IMR-90 (cell line): ENCODE measurements around the gene FMN2. TPM values are rescaled to one million over a fixed set of nuclear protein-coding genes. Genes with fewer than 3 reads are reported as not detected.

Source experiments
- ATAC-seq: fragments of 200-7000 bp; cut with Tn5 transposase; 2 replicates; pipeline ENCODE4 v1.9.1; 2020; ENCODE audit warnings: low read depth, mild to moderate bottlenecking, moderate library complexity
- BruUV-seq: library from RNA; stranded (reverse); fragments of 400-500 nt; replicated peaks from 2 replicates; lab custom pipeline; 2021; lab: Mats Ljungman, UMichigan
- CTCF ChIA-PET: fragments of 300-600 bp; formaldehyde crosslinking; extraction: SDS; loops from one replicate; lab custom pipeline; 2021; ENCODE audit warnings: antibody characterized with exemption; lab: Yijun Ruan, JAX
- POLR2A ChIA-PET: fragments of 300-600 bp; sonication (Branson Sonifier 250); formaldehyde crosslinking; loops from one replicate; lab custom pipeline; 2022; ENCODE audit warnings: antibody characterized with exemption; ENCODE audit not compliant: unreplicated experiment; lab: Charles Lee
- DNase-seq: peaks from one replicate; pipeline ENCODE4 v3.0.0; 2013
- H2AFZ ChIP-seq: replicated peaks from 2 replicates; pipeline ENCODE3; 2013; ENCODE audit warnings: low read length, mild to moderate bottlenecking; ENCODE audit not compliant: poor library complexity
- H2AK5ac ChIP-seq: 2 replicates; pipeline ENCODE4 v1.6.1; 2013; ENCODE audit warnings: low read depth, low read length, inconsistent platforms
- H2AK9ac ChIP-seq: replicated peaks from 2 replicates; pipeline ENCODE3; 2013; ENCODE audit warnings: mild to moderate bottlenecking, low read depth, low read length, moderate library complexity; ENCODE audit not compliant: poor library complexity
- H2BK120ac ChIP-seq: 2 replicates; pipeline ENCODE4 v1.6.1; 2013; ENCODE audit warnings: low read depth, low read length, inconsistent platforms
- H2BK15ac ChIP-seq: 3 replicates; pipeline ENCODE4 v1.6.1; 2013; ENCODE audit warnings: low read depth, low read length, inconsistent platforms
- H2BK20ac ChIP-seq: 2 replicates; pipeline ENCODE4 v1.6.1; 2013; ENCODE audit warnings: low read depth, mild to moderate bottlenecking, inconsistent platforms, low read length, moderate library complexity
- H2BK5ac ChIP-seq: 2 replicates; pipeline ENCODE4 v1.6.1; 2013; ENCODE audit warnings: mild to moderate bottlenecking, low read depth, low read length, inconsistent platforms; ENCODE audit not compliant: poor library complexity, severe bottlenecking
- H3K14ac ChIP-seq: replicated peaks from 2 replicates; pipeline ENCODE4 v1.6.1; 2013; ENCODE audit warnings: low read depth, low read length, inconsistent platforms
- H3K18ac ChIP-seq: 2 replicates; pipeline ENCODE4 v1.6.1; 2013; ENCODE audit warnings: low read depth, low read length, control low read depth
- H3K23ac ChIP-seq: 2 replicates; pipeline ENCODE4 v1.6.1; 2013; ENCODE audit warnings: low read depth, low read length, inconsistent platforms
- H3K27ac ChIP-seq: 2 replicates; pipeline ENCODE4 v1.5.1; 2013; ENCODE audit warnings: mild to moderate bottlenecking, control low read depth, low read length; ENCODE audit not compliant: insufficient read depth
- H3K27me3 ChIP-seq: 2 replicates; pipeline ENCODE4 v1.6.1; 2013; ENCODE audit warnings: low read length; ENCODE audit not compliant: control insufficient read depth, insufficient read depth
- H3K36me3 ChIP-seq: 2 replicates; pipeline ENCODE4 v1.6.1; 2013; ENCODE audit warnings: low read length, mixed read lengths; ENCODE audit not compliant: control insufficient read depth, insufficient read depth
- H3K4ac ChIP-seq: 2 replicates; pipeline ENCODE4 v1.6.1; 2013; ENCODE audit warnings: low read depth, low read length, inconsistent platforms
- H3K4me1 ChIP-seq: 2 replicates; pipeline ENCODE4 v1.6.1; 2013; ENCODE audit warnings: low read length, mixed read lengths; ENCODE audit not compliant: control insufficient read depth, insufficient read depth
- H3K4me2 ChIP-seq: 2 replicates; pipeline ENCODE4 v1.6.1; 2013; ENCODE audit warnings: low read depth, mild to moderate bottlenecking, control low read depth, low read length, moderate library complexity
- H3K4me3 ChIP-seq: 2 replicates; pipeline ENCODE4 v1.5.1; 2013; ENCODE audit warnings: low read depth, mild to moderate bottlenecking, control low read depth, low read length, moderate library complexity; ENCODE audit not compliant: insufficient read depth
- H3K56ac ChIP-seq: 2 replicates; pipeline ENCODE4 v1.6.1; 2013; ENCODE audit warnings: low read length, inconsistent platforms; ENCODE audit not compliant: insufficient read depth; ENCODE audit errors: extremely low read depth
- H3K79me1 ChIP-seq, 2 experiments: 2 replicates each; pipeline ENCODE4 v1.6.1; 2013; ENCODE audit warnings: low read length in 2 of 2, inconsistent platforms in 1 of 2, low read depth in 1 of 2
- H3K9ac ChIP-seq: 2 replicates; pipeline ENCODE4 v1.6.1; 2013; ENCODE audit warnings: low read depth, low read length, control low read depth
- H3K9me1 ChIP-seq: 2 replicates; pipeline ENCODE4 v1.6.1; 2013; ENCODE audit warnings: low read length, inconsistent platforms; ENCODE audit not compliant: insufficient read depth
- H3K9me3 ChIP-seq: 2 replicates; pipeline ENCODE4 v1.6.1; 2013; ENCODE audit warnings: low read length; ENCODE audit not compliant: control insufficient read depth, insufficient read depth
- H4K20me1 ChIP-seq: 2 replicates; pipeline ENCODE4 v1.6.1; 2013; ENCODE audit warnings: low read length, inconsistent platforms; ENCODE audit not compliant: insufficient read depth
- H4K5ac ChIP-seq: 2 replicates; pipeline ENCODE4 v1.6.1; 2013; ENCODE audit warnings: mild to moderate bottlenecking, low read depth, low read length, control low read depth
- H4K8ac ChIP-seq, 2 experiments: 2 replicates each; pipeline ENCODE4 v1.6.1; 2013; ENCODE audit warnings: low read depth in 2 of 2, low read length in 2 of 2, control low read depth in 1 of 2, inconsistent platforms in 1 of 2
- H4K91ac ChIP-seq: 2 replicates; pipeline ENCODE4 v1.6.1; 2013; ENCODE audit warnings: low read depth, low read length, inconsistent platforms; ENCODE audit not compliant: insufficient read depth
- FOS ChIP-seq: fragments of 150-350 bp; IDR thresholded peaks from 2 replicates; pipeline ENCODE4 v1.6.1; 2016; ENCODE audit warnings: low read depth, low read length
- MAZ ChIP-seq: IDR thresholded peaks from 2 replicates; pipeline ENCODE4 v1.6.1; 2012; ENCODE audit warnings: low read depth, mild to moderate bottlenecking, low read length, improper control_type of control experiment, moderate library complexity, borderline replicate concordance
- RAD21 ChIP-seq: IDR thresholded peaks from 2 replicates; pipeline ENCODE4 v1.6.1; 2012; ENCODE audit warnings: low read length, improper control_type of control experiment
- RCOR1 ChIP-seq: IDR thresholded peaks from 2 replicates; pipeline ENCODE4 v1.6.1; 2012; ENCODE audit warnings: mild to moderate bottlenecking, low read length, improper control_type of control experiment; ENCODE audit not compliant: insufficient replicate concordance
- WGBS, 2 experiments: methylation state at CpG; one replicate each; pipeline versions ENCODE4 v1.1.5 to v1.1.7; 2013; ENCODE audit warnings: missing lambda C conversion rate in 2 of 2; ENCODE audit not compliant: insufficient read length in 1 of 2; ENCODE audit errors: extremely low coverage in 2 of 2; 5-methylcytosine and 5-hydroxymethylcytosine counted together
- dilution Hi-C: fragments of 300-500 bp; cut with HindIII; formaldehyde crosslinking; loops from one replicate; pipeline ENCODE4 v1.14.3; 2018; ENCODE audit warnings: low sequenced_read_pairs; ENCODE audit not compliant: unreplicated experiment
- in situ Hi-C: fragments of 300-500 bp; cut with MboI; formaldehyde crosslinking; loops from 3 replicates; pipeline ENCODE4 v1.14.3; 2019; ENCODE audit warnings: low sequenced_read_pairs, inconsistent platforms, mixed read lengths
- intact Hi-C: fragments of 100-400 bp; cut with micrococcal nuclease; formaldehyde crosslinking; loops from 2 replicates; pipeline ENCODE4 v1.10.0; 2022
- polyA plus RNA-seq, 3 experiments: library from polyadenylated mRNA; depleted of rRNA; stranded (reverse); fragments of >200 nt; gene quantifications; 2 replicates each; pipeline ENCODE4 v1.2.3, GENCODE V29; 2012; ENCODE audit warnings: low replicate concordance in 1 of 3
- total RNA-seq: library from RNA; depleted of rRNA; stranded (reverse); fragments of >200 nt; gene quantifications from 2 replicates; pipeline ENCODE4 v1.2.3, GENCODE V29; 2012
- TF ChIP-seq, protein P1 (sequence below): conservative IDR thresholded peaks from 2 replicates; pipeline ENCODE4 v1.5.1; 2012; ENCODE audit warnings: mild to moderate bottlenecking, low read depth, low read length, improper control_type of control experiment

FMN2 gene
- total and polyA plus RNA-seq, 2 of the 4 experiments (the other 2 are of a cell fraction): 29.0 to 35.8 TPM

DNA sequence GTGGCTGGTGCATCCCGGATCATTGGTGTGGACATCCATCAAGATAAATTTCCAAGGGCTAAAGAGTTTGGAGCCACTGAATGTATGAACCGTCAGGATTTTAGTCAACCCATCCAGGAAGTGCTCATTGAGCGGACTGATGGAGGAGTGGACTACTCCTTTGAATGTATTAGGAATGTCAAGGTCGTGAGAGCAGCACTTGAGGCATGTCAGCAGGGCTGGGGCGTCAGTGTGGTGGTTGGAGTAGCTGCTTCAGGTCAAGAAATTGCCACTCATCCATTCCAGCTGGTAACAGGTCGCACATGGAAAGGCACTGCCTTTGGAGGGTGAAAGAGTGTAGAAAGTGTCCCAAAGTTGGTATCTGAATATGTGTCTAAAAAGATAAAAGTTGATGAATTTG, 79.1 kb downstream of the FMN2 start:
- Histone ChIP-seq H2AFZ (no peak overlapping the region), H3K27ac (no peak overlapping the region), H3K4me1 (no peaks in the 10 kb centered on the region), H4K5ac (no peak overlapping the region), H3K36me3 (peaks cover 2% of the 10 kb centered on the region; the same call in 1 of the 2 replicates), H4K20me1 (peaks cover 6% of the 10 kb centered on the region; the same call in 1 of the 2 replicates), H3K9ac (no peak overlapping the region), H2BK15ac (no peak overlapping the region), H3K9me3 (no peaks in the 10 kb centered on the region), H4K8ac (peak overlapping the region in 1 of 2 experiments; percentile 21; a peak in 1 of 4 replicates), H3K14ac (no peak overlapping the region), H3K4me2 (no peak overlapping the region), H4K91ac (no peak overlapping the region), H3K9me1 (peaks cover 9% of the 10 kb centered on the region), H3K4me3 (no peak overlapping the region), H2AK5ac (no peak overlapping the region), H3K4ac (no peak overlapping the region; the same call in 1 of the 2 replicates), H3K18ac (no peak overlapping the region), H2BK20ac (no peak overlapping the region), H2BK5ac (no peak overlapping the region), H3K56ac (no peak overlapping the region), H2AK9ac (no peak overlapping the region), H2BK120ac (no peak overlapping the region; the same call in 1 of the 2 replicates), H3K27me3 (no peaks in the 10 kb centered on the region), H3K79me1 (peaks cover 33 to 44% of the 10 kb centered on the region in 2 experiments), H3K23ac (no peak overlapping the region)
- in situ Hi-C loops: loop anchor here (25.0 kb wide), 1 partner anchor 766 kb away; no protein-coding TSS in a partner anchor
- POLR2A ChIA-PET: no interaction called here
- dilution Hi-C loops: no loop called here
- CTCF ChIA-PET: no interaction called here
- no TSS peak for BruUV-seq
- WGBS, 2 experiments: 79% methylated on average over 2 of the region's 6 CpGs; no CpG with 5 or more reads in 1 of the 2 experiments
- ATAC-seq (no peak), DNase-seq (no peak)
- intact Hi-C loops: loop anchor here (5.0 kb wide), 1 partner anchor 144 kb away; no protein-coding TSS in a partner anchor
- TF ChIP-seq, protein P1, sequence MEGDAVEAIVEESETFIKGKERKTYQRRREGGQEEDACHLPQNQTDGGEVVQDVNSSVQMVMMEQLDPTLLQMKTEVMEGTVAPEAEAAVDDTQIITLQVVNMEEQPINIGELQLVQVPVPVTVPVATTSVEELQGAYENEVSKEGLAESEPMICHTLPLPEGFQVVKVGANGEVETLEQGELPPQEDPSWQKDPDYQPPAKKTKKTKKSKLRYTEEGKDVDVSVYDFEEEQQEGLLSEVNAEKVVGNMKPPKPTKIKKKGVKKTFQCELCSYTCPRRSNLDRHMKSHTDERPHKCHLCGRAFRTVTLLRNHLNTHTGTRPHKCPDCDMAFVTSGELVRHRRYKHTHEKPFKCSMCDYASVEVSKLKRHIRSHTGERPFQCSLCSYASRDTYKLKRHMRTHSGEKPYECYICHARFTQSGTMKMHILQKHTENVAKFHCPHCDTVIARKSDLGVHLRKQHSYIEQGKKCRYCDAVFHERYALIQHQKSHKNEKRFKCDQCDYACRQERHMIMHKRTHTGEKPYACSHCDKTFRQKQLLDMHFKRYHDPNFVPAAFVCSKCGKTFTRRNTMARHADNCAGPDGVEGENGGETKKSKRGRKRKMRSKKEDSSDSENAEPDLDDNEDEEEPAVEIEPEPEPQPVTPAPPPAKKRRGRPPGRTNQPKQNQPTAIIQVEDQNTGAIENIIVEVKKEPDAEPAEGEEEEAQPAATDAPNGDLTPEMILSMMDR: no peak
- TF ChIP-seq RAD21 (no peak), MAZ (no peak), FOS (no peak), RCOR1 (no peak)
